HT-29 (cell line): ENCODE results near the gene CEACAM19. TPM values are rescaled to one million over a fixed set of nuclear protein-coding genes. Genes with fewer than 3 reads are reported as not detected.
"Not testable (repeated sequence)": the region's sequence is repeated elsewhere in the genome, so short reads cannot be mapped to it uniquely, and the experiment has no call there.

Source experiments
- DNase-seq: peaks from one replicate; pipeline ENCODE4 v3.0.0-alpha.2; 2015; ENCODE audit warnings: low spot score
- total RNA-seq: library from RNA; depleted of rRNA; stranded (reverse); fragments of >200 nt; shearing (Covaris generic); gene quantifications from 2 replicates; pipeline ENCODE4 v1.2.3, GENCODE V29; 2014

The CEACAM19 gene
- total RNA-seq, 1 experiment from 2014 or later: 2.2 TPM

- no peak for DNase-seq
Measured at GRCh38 chr19:44700547-44700946, 29.3 kb downstream of the CEACAM19 start.

GRCh38 chr19:44701228-44701627, 29.9 kb downstream of the CEACAM19 start:
- DNase-seq: no peak

GRCh38 chr19:44702551-44703176, 31.4 kb downstream of the CEACAM19 start:
- no peak for DNase-seq

- DNase-seq: no peak
Measured at GRCh38 chr19:44703336-44704078, 32.2 kb downstream of the CEACAM19 start.

- DNase-seq: no peak
Measured at GRCh38 chr19:44704982-44705381, 33.7 kb downstream of the CEACAM19 start.

- DNase-seq: no peak
Measured at GRCh38 chr19:44705502-44706010, 34.3 kb downstream of the CEACAM19 start.

GRCh38 chr19:44706506-44707236, 35.4 kb downstream of the CEACAM19 start:
- no peak for DNase-seq

GRCh38 chr19:44707794-44708193, 36.5 kb downstream of the CEACAM19 start:
- DNase-seq: no peak

GRCh38 chr19:44708940-44709339, 37.7 kb downstream of the CEACAM19 start:
- no peak for DNase-seq

GRCh38 chr19:44709434-44710266, 38.4 kb downstream of the CEACAM19 start:
- not testable (repeated sequence) for DNase-seq

- no peak for DNase-seq
Measured at GRCh38 chr19:44710483-44710882, 39.2 kb downstream of the CEACAM19 start.

GRCh38 chr19:44712864-44713515, 41.7 kb downstream of the CEACAM19 start:
- no peak for DNase-seq

GRCh38 chr19:44714597-44715169, 43.4 kb downstream of the CEACAM19 start:
- no peak for DNase-seq

GRCh38 chr19:44717603-44718002, 46.3 kb downstream of the CEACAM19 start:
- no peak for DNase-seq

- DNase-seq: peak; percentile 94
Measured at GRCh38 chr19:44718441-44719261, 47.4 kb downstream of the CEACAM19 start.

- DNase-seq: no peak
Measured at GRCh38 chr19:44719262-44719701, 48.0 kb downstream of the CEACAM19 start.

GRCh38 chr19:44720396-44720795, 49.1 kb downstream of the CEACAM19 start:
- not testable (repeated sequence) for DNase-seq

- DNase-seq: no peak
Measured at GRCh38 chr19:44720945-44721344, 49.7 kb downstream of the CEACAM19 start.

- not testable (repeated sequence) for DNase-seq
Measured at GRCh38 chr19:44721369-44721768, 50.1 kb downstream of the CEACAM19 start.
